SK-N-SH (cell line): ENCODE data around the gene ASTL. TPM values are rescaled to one million over a fixed set of nuclear protein-coding genes. Genes with fewer than 3 reads are reported as not detected.
A peak's percentile ranks its signal among the peaks of the same experiment; 100 is the strongest.

Experiments used
- CTCF ChIA-PET: fragments of 300-600, 350-600 bp; formaldehyde crosslinking; extraction: SDS; loops from one replicate; lab custom pipeline; 2021; lab: Yijun Ruan, JAX
- POLR2A ChIA-PET: fragments of 350-600 bp; sonication (Branson Sonifier 250); formaldehyde crosslinking; extraction: SDS; loops from one replicate; lab custom pipeline; 2020; ENCODE audit warnings: antibody characterized with exemption, inconsistent platforms; lab: Yijun Ruan, JAX
- DNase-seq: peaks from one replicate; pipeline ENCODE4 v3.0.0; 2012
- H2AFZ ChIP-seq: fragments of 200-600 bp; sonication (generic); 2 replicates; pipeline ENCODE4 v1.8.1; 2016; ENCODE audit warnings: antibody characterized with exemption, mild to moderate bottlenecking, low read depth
- H3F3A ChIP-seq: fragments of 200-600 bp; sonication (generic); replicated peaks from 2 replicates; pipeline ENCODE3; 2016; ENCODE audit warnings: antibody characterized with exemption, mild to moderate bottlenecking; ENCODE audit not compliant: insufficient read depth
- H3K27ac ChIP-seq, 2 experiments: fragments of 200-500 bp in 1 of 2; fragments of 200-600 bp in 1 of 2; sonication (Bioruptor generic) in 1 of 2; sonication (generic), shearing (Covaris generic) in 1 of 2; 2 replicates each; pipeline versions ENCODE4 v1.5.1 to v1.6.1; 2014 to 2016; ENCODE audit warnings: low read depth in 2 of 2, inconsistent platforms in 1 of 2, low read length in 1 of 2, mild to moderate bottlenecking in 1 of 2, mixed read lengths in 1 of 2
- H3K27me3 ChIP-seq: fragments of 200-600 bp; sonication (generic), shearing (Covaris generic); 2 replicates; pipeline ENCODE4 v1.6.1; 2016; ENCODE audit warnings: mixed run types; ENCODE audit not compliant: insufficient read depth
- H3K36me3 ChIP-seq, 2 experiments: fragments of 200-500 bp in 1 of 2; fragments of 200-600 bp in 1 of 2; sonication (Bioruptor generic) in 1 of 2; sonication (generic) in 1 of 2; replicated peaks in 1 of 2; 2 replicates each; pipeline versions ENCODE3 to v1.5.1; 2014 to 2016; ENCODE audit warnings: low read length in 1 of 2, mild to moderate bottlenecking in 1 of 2; ENCODE audit not compliant: insufficient read depth in 2 of 2, control insufficient read depth in 1 of 2
- H3K4me1 ChIP-seq, 2 experiments: fragments of 200-500 bp in 1 of 2; fragments of 200-600 bp in 1 of 2; sonication (Bioruptor generic) in 1 of 2; sonication (generic), shearing (Covaris generic) in 1 of 2; 2 replicates each; pipeline versions ENCODE4 v1.5.1 to v1.6.1; 2014 to 2016; ENCODE audit warnings: low read depth in 1 of 2, low read length in 1 of 2, mixed run types in 1 of 2; ENCODE audit not compliant: insufficient read depth in 2 of 2, control insufficient read depth in 1 of 2
- H3K4me2 ChIP-seq: fragments of 200-600 bp; sonication (generic), shearing (Covaris generic); 2 replicates; pipeline ENCODE4 v1.6.1; 2017; ENCODE audit warnings: mixed run types
- H3K4me3 ChIP-seq, 2 experiments: fragments of 200-500 bp in 1 of 2; fragments of 200-600 bp in 1 of 2; sonication (Bioruptor generic) in 1 of 2; sonication (generic), shearing (Covaris generic) in 1 of 2; 2 replicates each; pipeline versions ENCODE4 v1.5.1 to v1.8.1; 2014 to 2016; ENCODE audit warnings: low read depth in 2 of 2, inconsistent platforms in 1 of 2, low read length in 1 of 2, mild to moderate bottlenecking in 1 of 2, mixed read lengths in 1 of 2, moderate library complexity in 1 of 2
- H3K79me2 ChIP-seq: fragments of 200-600 bp; sonication (generic); 2 replicates; pipeline ENCODE4 v1.8.1; 2017; ENCODE audit warnings: mild to moderate bottlenecking; ENCODE audit not compliant: insufficient read depth
- H3K9ac ChIP-seq: fragments of 200-600 bp; sonication (generic); 2 replicates; pipeline ENCODE4 v1.6.1; 2017; ENCODE audit warnings: mixed run types
- H3K9me2 ChIP-seq: fragments of 200-600 bp; sonication (generic); 2 replicates; pipeline ENCODE4 v1.6.1; 2017; ENCODE audit warnings: mixed run types
- H3K9me3 ChIP-seq: fragments of 200-600 bp; sonication (generic); 2 replicates; pipeline ENCODE4 v1.6.1; 2017; ENCODE audit warnings: mixed run types, mild to moderate bottlenecking, moderate library complexity
- H4K20me1 ChIP-seq: fragments of 200-600 bp; sonication (generic); 2 replicates; pipeline ENCODE4 v1.6.1; 2017; ENCODE audit warnings: mild to moderate bottlenecking, mixed run types; ENCODE audit not compliant: insufficient read depth
- CHD2 ChIP-seq: fragments of 150-350 bp; IDR thresholded peaks from 2 replicates; pipeline ENCODE4 v1.6.1; 2018; ENCODE audit warnings: low read length; ENCODE audit not compliant: partially characterized antibody
- EZH2phosphoT487 ChIP-seq: fragments of 200-600 bp; sonication (generic); IDR thresholded peaks from 2 replicates; pipeline ENCODE4 v1.6.1; 2017; ENCODE audit warnings: low read depth, mixed run types, mild to moderate bottlenecking, antibody characterized with exemption, moderate library complexity, borderline replicate concordance
- FOSL2 ChIP-seq: IDR thresholded peaks from 2 replicates; pipeline ENCODE4 v1.4.0; 2012; ENCODE audit warnings: low read depth, mild to moderate bottlenecking, moderate library complexity, borderline replicate concordance
- FOXM1 ChIP-seq: IDR thresholded peaks from 2 replicates; pipeline ENCODE4 v1.4.0; 2012; ENCODE audit warnings: low read depth, mild to moderate bottlenecking
- GABPA ChIP-seq: IDR thresholded peaks from 2 replicates; pipeline ENCODE4 v1.4.0; 2012; ENCODE audit warnings: low read depth, mild to moderate bottlenecking
- IRF3 ChIP-seq: fragments of 150-350 bp; IDR thresholded peaks from 2 replicates; pipeline ENCODE4 v1.6.1; 2016; ENCODE audit warnings: mild to moderate bottlenecking, low read depth, low read length
- JUND ChIP-seq: IDR thresholded peaks from 2 replicates; pipeline ENCODE4 v1.4.0; 2012
- MXI1 ChIP-seq: IDR thresholded peaks from 2 replicates; pipeline ENCODE4 v1.6.1; 2012; ENCODE audit warnings: mild to moderate bottlenecking, low read depth, low read length, improper control_type of control experiment
- NFIC ChIP-seq: IDR thresholded peaks from 2 replicates; pipeline ENCODE4 v1.4.0; 2012; ENCODE audit warnings: borderline replicate concordance
- NRF1 ChIP-seq: IDR thresholded peaks from 2 replicates; pipeline ENCODE4 v1.6.1; 2012; ENCODE audit warnings: low read depth, mild to moderate bottlenecking, low read length
- POLR2AphosphoS5 ChIP-seq: IDR thresholded peaks from 2 replicates; pipeline ENCODE4 v1.6.1; 2012; ENCODE audit warnings: low read depth, low read length
- RFX5 ChIP-seq: IDR thresholded peaks from 2 replicates; pipeline ENCODE4 v1.6.1; 2012; ENCODE audit warnings: mild to moderate bottlenecking, improper control_type of control experiment, low read length
- SIN3A ChIP-seq: IDR thresholded peaks from 2 replicates; pipeline ENCODE4 v1.6.1; 2012; ENCODE audit warnings: low read depth, mild to moderate bottlenecking, low read length, moderate library complexity, borderline replicate concordance
- SMC3 ChIP-seq: IDR thresholded peaks from 2 replicates; pipeline ENCODE4 v1.6.1; 2012; ENCODE audit warnings: low read depth, low read length, improper control_type of control experiment
- YY1 ChIP-seq: IDR thresholded peaks from 2 replicates; pipeline ENCODE4 v1.4.0; 2012; ENCODE audit warnings: low read depth, mild to moderate bottlenecking
- WGBS: methylation state at CpG from one replicate; pipeline ENCODE4 v1.1.6; 2017; ENCODE audit warnings: low lambda C conversion rate; 5-methylcytosine and 5-hydroxymethylcytosine counted together
- polyA plus RNA-seq, 3 experiments: library from polyadenylated mRNA; depleted of rRNA; stranded (reverse); fragments of >200 nt; gene quantifications; 2 replicates each; pipeline ENCODE4 v1.2.3, GENCODE V29; 2012
- TF ChIP-seq, protein P1 (sequence below): IDR thresholded peaks from 2 replicates; pipeline ENCODE4 v1.4.0; 2012; ENCODE audit warnings: low read depth
- TF ChIP-seq, protein P2 (sequence below): IDR thresholded peaks from 2 replicates; pipeline ENCODE4; 2012

Gene ASTL
- polyA plus RNA-seq, 1 of the 3 experiments (the other 2 are of a cell fraction): not detected

DNA sequence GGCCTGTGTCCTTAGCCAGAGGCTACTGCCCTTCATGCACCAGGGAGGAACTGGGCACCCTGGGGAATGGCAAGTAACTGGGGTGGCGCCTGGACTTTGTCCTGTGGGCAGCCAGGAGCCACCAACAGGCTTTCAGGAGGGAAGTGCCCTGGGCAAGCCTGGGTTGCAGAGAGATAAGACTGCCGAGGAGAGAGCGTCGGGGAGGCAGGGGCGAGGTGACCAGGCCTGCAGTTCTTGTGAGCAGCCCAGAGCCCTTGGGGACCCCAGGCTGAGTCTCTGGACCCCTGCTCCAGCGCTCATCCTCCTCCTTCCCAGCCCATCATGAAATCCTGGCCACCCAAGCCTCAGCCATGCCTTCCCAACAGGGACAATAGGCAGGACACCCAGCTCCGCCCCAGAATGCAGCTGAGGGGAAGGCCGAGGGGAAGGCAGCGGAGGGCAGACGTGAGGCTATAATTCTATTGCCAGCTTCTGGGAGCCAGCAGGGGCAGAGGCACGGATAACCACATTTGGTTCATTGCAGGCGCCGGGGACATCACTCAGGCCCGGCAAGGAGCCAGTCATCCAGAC, 47.1 kb downstream of the ASTL start:
- no peak overlapping the region for H3K9ac ChIP-seq
- peak overlapping the region in 1 of 2 experiments; percentile 6; a peak in 1 of 4 replicates for H3K27ac ChIP-seq
- POLR2A ChIA-PET: no interaction called here
- H3K36me3 ChIP-seq: no peaks in the 10 kb centered on the region
- CTCF ChIA-PET: interaction anchor here (2.4 to 2.7 kb wide), 2 partner anchors 26 to 84 kb away, joined by 13 to 20 read pairs; partner anchors contain the start of gene ADRA2B
- H3K9me2 ChIP-seq: no peaks in the 10 kb centered on the region
- H3K9me3 ChIP-seq: no peaks in the 10 kb centered on the region
- WGBS: 74% methylated on average over 13 of the region's 14 CpGs
- no peak overlapping the region for H2AFZ ChIP-seq
- H3K4me3 ChIP-seq: no peak overlapping the region
- no peaks in the 10 kb centered on the region for H3K27me3 ChIP-seq
- H3K4me1 ChIP-seq: peaks cover 0 to 34% of the 10 kb centered on the region in 2 experiments; a peak in 1 of 4 replicates
- TF ChIP-seq IRF3 (no peak), SIN3A (no peak)
- H3K79me2 ChIP-seq: no peaks in the 10 kb centered on the region
- no peak overlapping the region for H3K4me2 ChIP-seq
- no peak for DNase-seq
- no peaks in the 10 kb centered on the region for H4K20me1 ChIP-seq
- H3F3A ChIP-seq: no peaks in the 10 kb centered on the region

DNA sequence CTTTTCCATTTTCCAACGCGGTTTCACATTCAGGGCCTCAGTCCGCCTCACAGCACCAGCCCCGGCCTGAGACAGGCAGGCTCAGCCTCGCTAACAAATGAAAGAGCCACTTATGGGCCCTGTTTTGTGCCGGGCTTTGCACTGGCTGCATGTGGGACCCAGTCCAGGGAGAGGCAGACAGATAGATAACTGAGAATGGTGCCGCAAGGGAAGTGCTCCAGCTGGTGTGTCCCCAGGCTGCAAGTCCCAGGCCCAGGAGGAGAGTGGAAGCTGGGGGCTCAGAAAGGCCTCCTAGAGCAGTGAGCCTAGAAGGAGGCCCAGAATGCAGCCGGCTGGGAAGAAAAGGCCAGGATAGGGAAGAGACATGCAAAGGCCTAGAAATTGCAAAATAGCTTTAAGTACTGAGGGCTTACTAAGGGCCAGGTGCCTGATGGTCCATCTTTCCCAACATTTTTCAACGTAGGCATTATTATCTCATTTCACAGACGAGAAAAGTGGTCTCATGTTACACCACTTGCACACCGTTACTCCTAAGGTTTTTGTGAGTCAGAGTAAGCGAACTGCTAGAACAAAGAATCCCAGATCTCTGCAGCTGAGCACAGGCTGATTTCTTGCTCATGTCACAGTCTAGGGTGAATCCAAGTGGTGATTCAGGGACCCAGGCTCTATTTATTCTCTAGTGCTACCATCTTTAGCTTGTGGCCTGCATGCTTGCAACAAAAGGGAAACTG, 47.9 kb downstream of the ASTL start:
- POLR2A ChIA-PET: no interaction called here
- Histone ChIP-seq H3F3A (no peaks in the 10 kb centered on the region), H3K27ac (peak overlapping the region in 1 of 2 experiments; percentile 64; a peak in 2 of 4 replicates), H3K9ac (no peak overlapping the region), H3K9me2 (no peaks in the 10 kb centered on the region), H3K9me3 (no peaks in the 10 kb centered on the region), H3K4me2 (no peak overlapping the region), H3K27me3 (no peaks in the 10 kb centered on the region), H2AFZ (no peak overlapping the region), H3K79me2 (no peaks in the 10 kb centered on the region), H3K4me3 (no peak overlapping the region), H4K20me1 (no peaks in the 10 kb centered on the region), H3K36me3 (no peaks in the 10 kb centered on the region), H3K4me1 (peaks cover 0 to 39% of the 10 kb centered on the region in 2 experiments; a peak in 1 of 4 replicates)
- DNase-seq: no peak
- WGBS: 79% methylated on average over 11 of the region's 12 CpGs
- no peak for TF ChIP-seq SMC3
- TF ChIP-seq NFIC: no peak
- TF ChIP-seq, protein P1, sequence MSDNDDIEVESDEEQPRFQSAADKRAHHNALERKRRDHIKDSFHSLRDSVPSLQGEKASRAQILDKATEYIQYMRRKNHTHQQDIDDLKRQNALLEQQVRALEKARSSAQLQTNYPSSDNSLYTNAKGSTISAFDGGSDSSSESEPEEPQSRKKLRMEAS: no peak
- TF ChIP-seq EZH2phosphoT487: no peak
- no peak for TF ChIP-seq NRF1
- TF ChIP-seq, protein P2, sequence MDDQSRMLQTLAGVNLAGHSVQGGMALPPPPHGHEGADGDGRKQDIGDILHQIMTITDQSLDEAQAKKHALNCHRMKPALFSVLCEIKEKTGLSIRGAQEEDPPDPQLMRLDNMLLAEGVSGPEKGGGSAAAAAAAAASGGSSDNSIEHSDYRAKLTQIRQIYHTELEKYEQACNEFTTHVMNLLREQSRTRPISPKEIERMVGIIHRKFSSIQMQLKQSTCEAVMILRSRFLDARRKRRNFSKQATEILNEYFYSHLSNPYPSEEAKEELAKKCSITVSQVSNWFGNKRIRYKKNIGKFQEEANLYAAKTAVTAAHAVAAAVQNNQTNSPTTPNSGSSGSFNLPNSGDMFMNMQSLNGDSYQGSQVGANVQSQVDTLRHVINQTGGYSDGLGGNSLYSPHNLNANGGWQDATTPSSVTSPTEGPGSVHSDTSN: no peak
- no peak for TF ChIP-seq MXI1
- no peak for TF ChIP-seq FOXM1
- TF ChIP-seq CHD2: no peak
- TF ChIP-seq RFX5: no peak
- TF ChIP-seq IRF3: no peak
- TF ChIP-seq GABPA: no peak
- no peak for TF ChIP-seq FOSL2
- TF ChIP-seq POLR2AphosphoS5: no peak
- TF ChIP-seq YY1: no peak
- no peak for TF ChIP-seq SIN3A
- no peak for TF ChIP-seq JUND
- CTCF ChIA-PET: interaction anchor here (1.0 to 1.9 kb wide), 3 partner anchors 10 to 84 kb away, joined by 3 to 6 read pairs (median 4); partner anchors contain the start of gene ADRA2B
